Parathyroid adenoma (tissue), 2 donors: ENCODE measurements around the gene CRYBB2.

Source experiments
- H2AFZ ChIP-seq: fragments of 300-600 bp; sonication (generic); one replicate; pipeline ENCODE4 v1.7.0; 2017; ENCODE audit warnings: antibody characterized with exemption, mild to moderate bottlenecking
- H3K27ac ChIP-seq: fragments of 300-600 bp; sonication (generic); one replicate; pipeline ENCODE4 v1.7.0; 2017
- H3K27me3 ChIP-seq: fragments of 300-600 bp; sonication (generic); one replicate; pipeline ENCODE4 v1.7.0; 2017; ENCODE audit warnings: low read length; ENCODE audit not compliant: control insufficient read depth, insufficient read depth
- H3K36me3 ChIP-seq: fragments of 300-600 bp; sonication (generic); one replicate; pipeline ENCODE4 v1.7.0; 2017; ENCODE audit warnings: low read length; ENCODE audit not compliant: control insufficient read depth, insufficient read depth
- H3K4me1 ChIP-seq: fragments of 300-600 bp; sonication (generic); one replicate; pipeline ENCODE4 v1.7.0; 2017; ENCODE audit warnings: control low read depth
- H3K4me2 ChIP-seq: fragments of 300-600 bp; sonication (generic); one replicate; pipeline ENCODE4 v1.7.0; 2017; ENCODE audit warnings: low read length
- H3K4me3 ChIP-seq: fragments of 300-600 bp; sonication (generic); one replicate; pipeline ENCODE4 v1.7.0; 2017; ENCODE audit warnings: low read depth, low read length
- H3K79me2 ChIP-seq: fragments of 300-600 bp; sonication (generic); one replicate; pipeline ENCODE4 v1.7.0; 2017; ENCODE audit warnings: control low read depth
- H3K9ac ChIP-seq: fragments of 300-600 bp; sonication (generic); one replicate; pipeline ENCODE4 v1.7.0; 2017; ENCODE audit warnings: mild to moderate bottlenecking
- H3K9me3 ChIP-seq: fragments of 300-600 bp; sonication (generic); one replicate; pipeline ENCODE4 v1.7.0; 2017; ENCODE audit warnings: low read length; ENCODE audit not compliant: control insufficient read depth
- TF ChIP-seq, protein P1 (sequence below): fragments of 300-600 bp; sonication (generic); IDR thresholded peaks from one replicate; pipeline ENCODE4 v1.7.0; 2017; ENCODE audit warnings: antibody characterized with exemption, mild to moderate bottlenecking
- donor health status: primary hyperparathyroidism.

CRYBB2 gene

DNA sequence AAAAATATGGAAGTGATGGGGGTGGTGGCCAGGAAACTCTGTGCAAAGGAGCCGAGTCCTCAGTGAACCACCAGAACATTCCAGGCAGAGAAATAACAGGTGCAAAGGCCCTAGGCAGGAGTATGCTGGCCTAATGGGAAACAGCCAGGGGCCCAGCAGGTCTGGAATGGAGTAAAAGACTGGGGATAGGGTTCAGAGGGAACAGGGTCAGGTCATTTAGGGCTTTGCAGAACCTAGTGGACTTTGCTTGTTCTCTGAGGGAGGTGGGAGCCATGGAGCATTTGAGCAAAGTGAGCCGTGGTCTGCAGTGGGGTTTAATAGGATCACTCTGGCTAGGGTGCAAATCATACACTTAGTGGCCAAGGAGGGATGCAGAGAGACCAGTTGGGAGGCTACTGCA lies 11.1 kb upstream of the CRYBB2 start:
- Histone ChIP-seq H3K36me3 (no peaks in the 10 kb centered on the region), H3K4me2 (no peak overlapping the region), H3K4me1 (no peaks in the 10 kb centered on the region), H3K27ac (no peak overlapping the region), H3K9ac (no peak overlapping the region), H2AFZ (no peak overlapping the region), H3K9me3 (no peaks in the 10 kb centered on the region), H3K79me2 (no peaks in the 10 kb centered on the region), H3K4me3 (no peak overlapping the region), H3K27me3 (no peaks in the 10 kb centered on the region)
- TF ChIP-seq, protein P1, sequence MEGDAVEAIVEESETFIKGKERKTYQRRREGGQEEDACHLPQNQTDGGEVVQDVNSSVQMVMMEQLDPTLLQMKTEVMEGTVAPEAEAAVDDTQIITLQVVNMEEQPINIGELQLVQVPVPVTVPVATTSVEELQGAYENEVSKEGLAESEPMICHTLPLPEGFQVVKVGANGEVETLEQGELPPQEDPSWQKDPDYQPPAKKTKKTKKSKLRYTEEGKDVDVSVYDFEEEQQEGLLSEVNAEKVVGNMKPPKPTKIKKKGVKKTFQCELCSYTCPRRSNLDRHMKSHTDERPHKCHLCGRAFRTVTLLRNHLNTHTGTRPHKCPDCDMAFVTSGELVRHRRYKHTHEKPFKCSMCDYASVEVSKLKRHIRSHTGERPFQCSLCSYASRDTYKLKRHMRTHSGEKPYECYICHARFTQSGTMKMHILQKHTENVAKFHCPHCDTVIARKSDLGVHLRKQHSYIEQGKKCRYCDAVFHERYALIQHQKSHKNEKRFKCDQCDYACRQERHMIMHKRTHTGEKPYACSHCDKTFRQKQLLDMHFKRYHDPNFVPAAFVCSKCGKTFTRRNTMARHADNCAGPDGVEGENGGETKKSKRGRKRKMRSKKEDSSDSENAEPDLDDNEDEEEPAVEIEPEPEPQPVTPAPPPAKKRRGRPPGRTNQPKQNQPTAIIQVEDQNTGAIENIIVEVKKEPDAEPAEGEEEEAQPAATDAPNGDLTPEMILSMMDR = no peak

DNA sequence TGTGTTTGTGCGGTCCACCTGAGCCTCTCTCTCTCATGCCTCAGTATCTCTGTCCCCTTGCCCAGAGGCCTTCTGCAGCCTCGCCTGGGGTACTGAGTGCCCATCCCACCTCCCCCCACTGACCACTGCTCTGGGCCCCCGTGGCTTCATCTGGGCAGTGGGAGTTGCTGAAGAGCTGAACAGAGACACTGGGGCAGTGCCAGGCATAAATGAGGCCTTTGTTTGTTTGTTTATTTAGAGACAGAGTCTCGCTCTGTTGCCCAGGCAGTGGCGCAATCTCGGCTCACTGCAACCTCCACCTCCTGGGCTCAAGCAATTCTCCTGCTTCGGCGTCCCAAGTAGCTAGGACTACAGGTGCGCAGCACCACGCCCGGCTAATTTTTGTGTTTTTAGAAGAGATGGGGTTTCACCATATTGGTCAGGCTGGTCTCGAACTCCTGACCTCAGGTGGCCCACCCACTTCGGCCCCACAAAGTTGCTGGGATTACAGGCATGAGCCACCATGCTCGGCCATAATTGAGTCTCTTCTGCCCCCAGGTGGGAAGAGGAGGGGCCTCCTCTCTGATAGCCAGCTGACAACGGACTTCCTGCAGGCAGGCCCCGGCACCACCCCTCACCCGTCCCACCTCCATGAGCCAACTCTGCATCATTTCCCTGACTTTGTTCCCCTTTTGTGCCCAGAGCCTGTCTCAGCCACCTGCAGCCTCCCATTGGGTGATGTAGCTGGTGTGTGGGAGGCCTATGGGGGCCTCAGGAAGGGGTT lies 10.5 kb upstream of the CRYBB2 start:
- Histone ChIP-seq H3K4me3 (no peak overlapping the region), H2AFZ (no peak overlapping the region), H3K9me3 (no peaks in the 10 kb centered on the region), H3K36me3 (no peaks in the 10 kb centered on the region), H3K79me2 (no peaks in the 10 kb centered on the region), H3K9ac (no peak overlapping the region), H3K27me3 (no peaks in the 10 kb centered on the region), H3K4me2 (no peak overlapping the region), H3K27ac (no peak overlapping the region), H3K4me1 (no peaks in the 10 kb centered on the region)
- TF ChIP-seq, protein P1 = no peak

DNA sequence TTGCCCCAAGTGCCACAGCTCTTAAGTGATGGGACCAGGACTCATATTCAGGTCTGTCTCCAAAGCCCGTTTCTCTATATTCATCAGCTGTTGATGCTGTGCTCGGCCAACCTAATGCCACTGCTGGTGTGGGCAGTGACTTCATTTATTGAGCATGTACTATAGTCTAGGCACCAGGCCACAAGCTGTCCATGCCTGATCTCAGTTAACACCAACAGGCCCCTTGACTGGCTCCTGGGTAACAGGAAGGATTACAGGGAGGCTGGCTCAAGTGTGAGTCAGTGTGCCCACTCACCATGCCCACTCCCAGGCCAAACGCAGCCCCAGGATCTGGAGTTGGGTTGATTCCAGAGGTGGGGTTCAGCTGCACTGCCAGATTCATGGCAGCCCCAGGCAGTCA lies 8.6 kb upstream of the CRYBB2 start:
- H3K4me2 ChIP-seq = no peak overlapping the region
- no peak overlapping the region for H3K9ac ChIP-seq
- no peaks in the 10 kb centered on the region for H3K36me3 ChIP-seq
- no peaks in the 10 kb centered on the region for H3K79me2 ChIP-seq
- TF ChIP-seq, protein P1 = no peak
- H3K4me3 ChIP-seq = no peak overlapping the region
- H3K27me3 ChIP-seq = no peaks in the 10 kb centered on the region
- no peaks in the 10 kb centered on the region for H3K4me1 ChIP-seq
- no peak overlapping the region for H2AFZ ChIP-seq
- H3K9me3 ChIP-seq = no peaks in the 10 kb centered on the region
- no peak overlapping the region for H3K27ac ChIP-seq

DNA sequence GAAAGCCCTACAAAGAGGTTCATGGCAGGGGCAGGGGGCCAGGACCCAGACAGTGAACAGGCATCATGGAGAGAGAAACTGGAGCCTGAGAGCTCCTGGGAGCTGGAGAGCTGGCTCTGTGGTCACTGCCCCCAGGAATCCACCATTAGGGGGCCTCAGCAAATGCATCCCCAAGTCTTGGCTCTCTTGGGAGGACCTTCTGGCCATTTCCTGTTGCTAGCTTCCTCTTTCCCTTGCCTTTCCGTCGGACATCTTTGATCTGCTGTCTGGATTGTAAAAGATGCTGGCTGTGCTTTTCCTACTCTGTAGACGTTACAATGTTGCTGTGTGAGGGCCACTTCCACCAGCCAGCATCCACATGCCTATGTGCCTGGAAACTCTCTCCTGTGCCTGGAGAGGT lies 7.1 kb upstream of the CRYBB2 start:
- Histone ChIP-seq H3K4me3 (no peak overlapping the region), H3K4me1 (no peaks in the 10 kb centered on the region), H3K9me3 (no peaks in the 10 kb centered on the region), H2AFZ (no peak overlapping the region), H3K9ac (no peak overlapping the region), H3K36me3 (no peaks in the 10 kb centered on the region), H3K4me2 (no peak overlapping the region), H3K27me3 (no peaks in the 10 kb centered on the region), H3K79me2 (no peaks in the 10 kb centered on the region), H3K27ac (no peak overlapping the region)
- TF ChIP-seq, protein P1 = no peak

DNA sequence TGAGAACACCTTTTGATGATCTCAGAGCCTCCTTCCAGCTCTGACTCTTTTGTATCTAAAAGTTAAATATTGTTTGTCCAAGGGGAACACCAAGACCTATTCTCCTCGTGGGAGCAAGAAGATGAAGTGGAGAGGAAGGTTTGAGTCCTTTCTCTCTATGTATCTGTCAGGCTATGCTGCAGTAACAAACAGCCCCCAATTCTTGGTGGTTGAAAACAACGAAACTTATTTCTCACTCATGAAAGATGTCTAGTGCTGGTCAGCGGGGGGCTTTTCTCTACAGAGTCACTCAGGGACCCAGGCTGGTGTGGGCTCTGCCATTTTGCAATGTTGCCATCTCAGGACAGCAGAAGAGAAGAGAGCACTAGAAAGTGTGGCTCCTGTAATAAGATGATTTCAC lies 6.2 kb upstream of the CRYBB2 start:
- no peaks in the 10 kb centered on the region for H3K79me2 ChIP-seq
- no peaks in the 10 kb centered on the region for H3K36me3 ChIP-seq
- H3K27ac ChIP-seq = no peak overlapping the region
- no peak overlapping the region for H3K4me3 ChIP-seq
- H3K9ac ChIP-seq = no peak overlapping the region
- H3K4me1 ChIP-seq = no peaks in the 10 kb centered on the region
- no peak overlapping the region for H2AFZ ChIP-seq
- no peak overlapping the region for H3K4me2 ChIP-seq
- TF ChIP-seq, protein P1 = no peak
- H3K27me3 ChIP-seq = no peaks in the 10 kb centered on the region
- H3K9me3 ChIP-seq = no peaks in the 10 kb centered on the region
